Measurements from ENCODE around the gene PCK2. TPM values are rescaled to one million over a fixed set of nuclear protein-coding genes. Genes with fewer than 3 reads are reported as not detected.

PCK2 gene
- total RNA-seq, 1 donor from 2014 or later = 126 TPM

DNA sequence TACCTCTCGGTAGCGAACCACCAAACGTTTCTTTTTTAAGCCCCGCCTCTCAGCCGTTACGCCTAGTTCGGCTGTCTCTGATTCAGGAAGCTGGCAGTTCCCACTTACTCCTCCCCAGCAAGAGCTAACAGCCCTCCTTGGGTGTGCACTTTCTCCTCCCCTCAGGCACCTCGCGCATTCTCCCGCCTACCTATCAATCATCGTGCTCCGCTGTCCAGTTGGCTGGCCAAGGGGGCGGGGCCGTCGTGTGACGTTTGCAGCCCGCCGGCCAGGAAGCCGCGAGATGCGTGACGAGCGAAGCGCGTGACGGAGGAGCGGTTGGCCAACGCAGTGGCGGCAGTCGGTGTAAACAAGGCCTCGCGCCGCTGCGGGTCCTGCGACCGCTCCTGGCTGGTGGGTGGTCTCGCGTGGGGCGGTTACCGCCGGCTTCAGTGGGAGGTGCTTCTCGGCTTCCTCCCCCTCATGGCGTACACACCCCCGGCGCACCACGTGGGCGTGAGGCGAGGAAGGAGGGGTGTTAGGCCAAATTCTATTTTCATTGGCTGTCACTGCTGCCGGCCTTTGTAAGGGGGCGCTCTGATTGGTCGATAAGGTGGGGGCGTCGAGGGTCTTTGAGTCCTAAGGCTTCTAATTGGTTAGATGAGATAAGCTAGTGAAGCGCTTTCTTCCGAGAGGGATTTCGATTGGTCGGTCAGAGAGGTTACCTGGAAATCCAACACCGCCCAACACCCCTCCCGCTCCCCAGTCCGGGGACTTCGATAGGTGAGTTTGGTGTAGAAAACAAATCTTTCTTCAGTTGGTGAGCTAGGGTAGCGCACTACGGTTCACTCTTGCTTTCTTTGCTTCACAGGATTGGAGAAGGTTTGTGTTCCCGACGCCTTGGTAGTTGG, 20.7 kb downstream of the PCK2 start, which contains the start of the genes DCAF11 and NRL:
Gene DCAF11 (plus strand): TSS at position 246 of the 890 bp plus-strand sequence. CDS start 818 bp downstream, outside the sequence.
Gene NRL (minus strand): TSS at position 418 of the 890 bp plus-strand sequence. CDS start 32,101 bp downstream, outside the sequence.
- Mint-ChIP-seq H3K27me3 (ENCODE audit: low read depth) (no peaks in the 10 kb centered on the region), H3K9me3 (ENCODE audit: low read depth) (no peaks in the 10 kb centered on the region), H3K4me1 (ENCODE audit: low read depth) (peaks cover 21% of the 10 kb centered on the region), H3K27ac (ENCODE audit: unreplicated experiment) (peak within 1 kb of the TSS; percentile 99), H3K36me3 (ENCODE audit: low read depth) (peaks cover 15% of the 10 kb centered on the region), H3K4me3 (ENCODE audit: unreplicated experiment) (peak within 1 kb of the TSS; percentile 93)
- TF ChIP-seq, protein P1, sequence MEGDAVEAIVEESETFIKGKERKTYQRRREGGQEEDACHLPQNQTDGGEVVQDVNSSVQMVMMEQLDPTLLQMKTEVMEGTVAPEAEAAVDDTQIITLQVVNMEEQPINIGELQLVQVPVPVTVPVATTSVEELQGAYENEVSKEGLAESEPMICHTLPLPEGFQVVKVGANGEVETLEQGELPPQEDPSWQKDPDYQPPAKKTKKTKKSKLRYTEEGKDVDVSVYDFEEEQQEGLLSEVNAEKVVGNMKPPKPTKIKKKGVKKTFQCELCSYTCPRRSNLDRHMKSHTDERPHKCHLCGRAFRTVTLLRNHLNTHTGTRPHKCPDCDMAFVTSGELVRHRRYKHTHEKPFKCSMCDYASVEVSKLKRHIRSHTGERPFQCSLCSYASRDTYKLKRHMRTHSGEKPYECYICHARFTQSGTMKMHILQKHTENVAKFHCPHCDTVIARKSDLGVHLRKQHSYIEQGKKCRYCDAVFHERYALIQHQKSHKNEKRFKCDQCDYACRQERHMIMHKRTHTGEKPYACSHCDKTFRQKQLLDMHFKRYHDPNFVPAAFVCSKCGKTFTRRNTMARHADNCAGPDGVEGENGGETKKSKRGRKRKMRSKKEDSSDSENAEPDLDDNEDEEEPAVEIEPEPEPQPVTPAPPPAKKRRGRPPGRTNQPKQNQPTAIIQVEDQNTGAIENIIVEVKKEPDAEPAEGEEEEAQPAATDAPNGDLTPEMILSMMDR (IDR thresholded peaks at IDR 0.05) = no peak
- DNase-seq (ENCODE audit: low spot score) = peak; percentile 99

GRCh38 chr14:24115422-24116127, 21.5 kb downstream of the PCK2 start:
- no peaks in the 10 kb centered on the region for H3K9me3 Mint-ChIP-seq (ENCODE audit: low read depth)
- no peak for DNase-seq (ENCODE audit: low spot score)

DNA sequence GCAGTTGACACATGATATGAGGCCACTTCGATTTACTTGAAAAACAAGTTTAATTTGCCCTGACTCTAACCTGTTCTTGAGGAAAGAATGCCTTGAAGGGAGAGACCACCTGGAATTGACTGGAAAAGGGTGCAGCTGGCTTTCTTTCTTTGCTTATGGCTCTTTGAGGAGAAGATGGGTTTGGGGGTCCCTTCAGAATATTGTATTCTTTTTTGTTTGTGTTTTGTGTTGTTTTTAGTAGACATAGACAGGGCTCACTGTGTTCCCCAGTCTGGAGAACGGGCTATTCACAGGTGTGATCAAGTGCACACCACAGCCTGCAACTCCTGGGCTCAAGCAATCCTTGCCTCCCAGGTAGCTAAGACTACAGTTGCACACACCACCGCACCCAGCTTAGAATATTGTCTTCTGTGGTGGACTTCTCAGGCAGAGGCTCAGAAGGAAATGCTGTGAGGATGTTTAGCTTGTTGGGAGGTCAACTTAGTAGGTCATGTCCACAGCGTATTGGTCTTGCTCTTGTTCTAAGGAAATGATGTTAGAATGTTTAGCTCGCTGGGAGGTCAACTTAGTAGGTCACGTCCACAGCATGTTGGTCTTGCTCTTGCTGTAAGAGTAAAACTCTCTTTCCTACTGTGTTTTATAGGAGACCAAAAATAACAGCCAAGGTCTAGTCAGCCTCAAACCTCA, 22.2 kb downstream of the PCK2 start:
- Mint-ChIP-seq H3K4me3 (ENCODE audit: unreplicated experiment) (peak overlapping the region; percentile 24), H3K36me3 (ENCODE audit: low read depth) (peaks cover 17% of the 10 kb centered on the region), H3K27me3 (ENCODE audit: low read depth) (no peaks in the 10 kb centered on the region), H3K9me3 (ENCODE audit: low read depth) (no peaks in the 10 kb centered on the region), H3K27ac (ENCODE audit: unreplicated experiment) (no peak overlapping the region), H3K4me1 (ENCODE audit: low read depth) (peaks cover 21% of the 10 kb centered on the region)
- TF ChIP-seq, protein P1 (IDR thresholded peaks at IDR 0.05) = no peak
- DNase-seq (ENCODE audit: low spot score) = no peak

More at GRCh38 chr14:24115422-24116127, 21.5 kb downstream of the PCK2 start:
- Mint-ChIP-seq H3K27me3 (ENCODE audit: low read depth) (no peaks in the 10 kb centered on the region), H3K4me3 (ENCODE audit: unreplicated experiment) (peak overlapping the region; percentile 93), H3K36me3 (ENCODE audit: low read depth) (peaks cover 15% of the 10 kb centered on the region), H3K27ac (ENCODE audit: unreplicated experiment) (peak overlapping the region; percentile 99), H3K4me1 (ENCODE audit: low read depth) (peaks cover 21% of the 10 kb centered on the region)
- TF ChIP-seq, protein P1 (IDR thresholded peaks at IDR 0.05) = no peak

DNA sequence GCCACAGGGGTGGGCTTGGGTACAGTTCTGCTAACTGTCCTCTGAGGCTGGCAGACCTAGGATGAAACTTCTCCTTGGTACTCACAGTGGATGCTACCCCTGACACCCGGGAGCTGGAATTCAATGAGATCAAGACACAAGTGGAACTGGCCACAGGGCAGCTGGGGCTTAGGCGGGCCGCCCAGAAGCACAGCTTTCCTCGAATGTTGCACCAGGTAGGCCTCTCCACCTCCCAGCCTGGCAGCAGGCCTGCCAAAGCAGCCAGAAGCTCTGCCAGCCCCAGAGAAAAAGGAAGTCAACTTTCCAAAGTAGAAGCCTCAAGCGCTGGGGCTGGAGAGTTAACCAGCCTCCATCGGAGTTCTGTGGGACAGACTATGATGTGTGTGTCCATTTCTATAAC, 23.1 kb downstream of the PCK2 start:
- Mint-ChIP-seq H3K27me3 (ENCODE audit: low read depth) (no peaks in the 10 kb centered on the region), H3K36me3 (ENCODE audit: low read depth) (peaks cover 19% of the 10 kb centered on the region), H3K9me3 (ENCODE audit: low read depth) (no peaks in the 10 kb centered on the region), H3K4me3 (ENCODE audit: unreplicated experiment) (no peak overlapping the region), H3K4me1 (ENCODE audit: low read depth) (peaks cover 21% of the 10 kb centered on the region), H3K27ac (ENCODE audit: unreplicated experiment) (no peak overlapping the region)
- no peak for DNase-seq (ENCODE audit: low spot score)
- TF ChIP-seq, protein P1 (IDR thresholded peaks at IDR 0.05) = no peak

Data from chondrocyte (in vitro differentiated cells).